HEK293 (cell line): ENCODE results near the gene CD276.

Experiments used
- CTCF ChIP-seq: fragments of 450-650 bp; formaldehyde crosslinking; IDR thresholded peaks from 2 replicates; pipeline ENCODE4 v1.5.1; 2016; ENCODE audit warnings: missing biosample characterization, missing genetic modification characterization
- KLF16 ChIP-seq: fragments of 450-650 bp; formaldehyde crosslinking; IDR thresholded peaks from 2 replicates; pipeline ENCODE4 v1.5.1; 2017; ENCODE audit warnings: missing biosample characterization, missing genetic modification characterization
- PRDM4 ChIP-seq: fragments of 450-650 bp; formaldehyde crosslinking; IDR thresholded peaks from 2 replicates; pipeline ENCODE4 v1.5.1; 2017; ENCODE audit warnings: missing biosample characterization, missing genetic modification characterization
- REST ChIP-seq: fragments of 450-650 bp; formaldehyde crosslinking; IDR thresholded peaks from 2 replicates; pipeline ENCODE4 v1.5.1; 2016; ENCODE audit warnings: missing biosample characterization, missing genetic modification characterization
- ZNF157 ChIP-seq: fragments of 450-650 bp; formaldehyde crosslinking; IDR thresholded peaks from 2 replicates; pipeline ENCODE4 v1.5.1; 2016; ENCODE audit warnings: missing biosample characterization, missing genetic modification characterization
- TF ChIP-seq, protein P1 (sequence below): fragments of 450-650 bp; formaldehyde crosslinking; IDR thresholded peaks from 2 replicates; pipeline ENCODE4 v1.5.1; 2016; ENCODE audit warnings: missing biosample characterization, missing genetic modification characterization

DNA sequence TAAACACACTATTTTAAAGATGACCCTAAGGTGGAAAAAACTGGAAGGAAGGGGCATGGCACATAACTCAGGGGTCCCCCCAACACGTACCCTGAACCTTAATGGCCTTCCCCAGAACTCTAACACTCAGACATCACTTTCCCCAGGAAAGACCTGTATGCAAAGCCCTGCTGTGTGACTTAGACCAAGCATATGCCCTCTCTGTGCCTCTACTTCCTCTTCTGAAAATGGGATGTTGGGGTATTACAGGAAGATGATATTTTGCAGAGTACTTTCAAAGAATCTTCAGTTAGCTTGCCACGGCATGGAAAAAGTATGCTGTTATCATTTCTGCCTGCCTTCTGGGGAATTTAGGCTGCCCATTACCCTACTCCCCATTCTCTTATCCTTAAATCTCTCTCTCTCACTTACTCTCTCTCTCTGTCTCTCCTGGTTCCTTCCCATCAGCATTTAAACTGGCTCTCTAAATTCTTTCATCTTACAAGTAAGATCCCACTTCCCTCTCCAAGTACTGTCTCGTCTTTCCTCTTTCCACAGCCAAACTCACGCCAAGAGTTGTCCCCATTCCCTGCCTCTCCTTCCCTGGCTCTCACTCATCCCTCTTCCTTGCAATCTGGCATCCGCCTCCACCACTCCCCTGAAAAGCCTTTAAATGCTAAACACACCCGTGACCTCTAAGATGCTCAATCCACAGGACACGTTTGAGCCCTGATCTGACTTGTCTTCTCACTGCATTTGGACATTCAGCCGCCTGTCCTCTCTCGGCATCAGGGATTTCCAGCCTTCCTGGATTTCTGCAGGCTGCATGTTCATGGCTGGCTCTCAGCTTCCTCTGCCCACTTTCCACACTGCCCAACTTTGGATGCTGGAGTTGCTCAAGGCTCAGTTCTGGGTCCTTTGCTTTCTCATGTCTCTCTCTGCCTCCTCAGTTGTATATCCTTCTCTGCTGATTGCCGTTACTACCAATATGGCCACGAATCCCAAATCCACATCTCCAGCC lies 76.4 kb downstream of the CD276 start:
- no peak for TF ChIP-seq ZNF157
- TF ChIP-seq, protein P1, sequence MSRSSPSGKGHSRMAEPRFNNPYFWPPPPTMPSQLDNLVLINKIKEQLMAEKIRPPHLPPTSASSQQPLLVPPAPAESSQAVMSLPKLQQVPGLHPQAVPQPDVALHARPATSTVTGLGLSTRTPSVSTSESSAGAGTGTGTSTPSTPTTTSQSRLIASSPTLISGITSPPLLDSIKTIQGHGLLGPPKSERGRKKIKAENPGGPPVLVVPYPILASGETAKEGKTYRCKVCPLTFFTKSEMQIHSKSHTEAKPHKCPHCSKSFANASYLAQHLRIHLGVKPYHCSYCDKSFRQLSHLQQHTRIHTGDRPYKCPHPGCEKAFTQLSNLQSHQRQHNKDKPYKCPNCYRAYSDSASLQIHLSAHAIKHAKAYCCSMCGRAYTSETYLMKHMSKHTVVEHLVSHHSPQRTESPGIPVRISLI (tag by site-specific recombination) = no peak
- no peak for TF ChIP-seq CTCF (tag by site-specific recombination)
- no peak for TF ChIP-seq REST (tag by site-specific recombination)
- no peak for TF ChIP-seq KLF16 (tag by site-specific recombination)
- no peak for TF ChIP-seq PRDM4 (tag by site-specific recombination)
